Activated CD8-positive, alpha-beta memory T cell treated with anti-CD3 and anti-CD28 coated beads, Interleukin-2, amount 10 ng/mL, durations not matched to agents 7 days and 5 days (primary cell): ENCODE results near the gene STAT6. TPM values are rescaled to one million over a fixed set of nuclear protein-coding genes. Genes with fewer than 3 reads are reported as not detected.

Experiments used
- ATAC-seq: fragments of 150-1000 bp; cut with Tn5 transposase; one replicate; pipeline ENCODE4 v1.10.0; 2021; ENCODE audit warnings: moderate library complexity
- CTCF ChIA-PET: fragments of 350-600 bp; sonication (Branson Sonifier 250); formaldehyde crosslinking; loops from one replicate; lab custom pipeline; 2021; ENCODE audit warnings: antibody characterized with exemption; lab: Charles Lee
- DNase-seq: peaks from one replicate; pipeline ENCODE4 v3.0.0-alpha.2; 2020
- H3K27ac Mint-ChIP-seq: one replicate; pipeline ENCODE4 v1.8.0; 2021; ENCODE audit warnings: mild to moderate bottlenecking, mixed read lengths
- H3K27me3 Mint-ChIP-seq: one replicate; pipeline ENCODE4 v1.8.0; 2021; ENCODE audit warnings: mixed read lengths
- H3K36me3 Mint-ChIP-seq: one replicate; pipeline ENCODE4 v1.8.0; 2021; ENCODE audit warnings: mild to moderate bottlenecking, mixed read lengths
- H3K4me1 Mint-ChIP-seq: one replicate; pipeline ENCODE4 v1.8.0; 2021; ENCODE audit warnings: mixed read lengths
- H3K4me3 Mint-ChIP-seq: one replicate; pipeline ENCODE4 v1.8.0; 2021; ENCODE audit warnings: mild to moderate bottlenecking, moderate library complexity, mixed read lengths
- H3K9me3 Mint-ChIP-seq: one replicate; pipeline ENCODE4 v1.8.0; 2022; ENCODE audit warnings: low read depth, mixed read lengths
- total RNA-seq, 2 experiments: library from RNA; stranded (reverse); gene quantifications; one replicate each; pipeline ENCODE4 v1.2.3, GENCODE V29; 2021

Gene STAT6
- total RNA-seq: 100 to 1,000 TPM in 1 of 2 experiments, 10 to 100 TPM in 1; 99.1 to 104 TPM

- H3K36me3 Mint-ChIP-seq: peaks cover 6% of the 10 kb centered on the region
- H3K27me3 Mint-ChIP-seq: no peaks in the 10 kb centered on the region
- DNase-seq (peak; percentile 95), ATAC-seq (peak; percentile 76)
- no peaks in the 10 kb centered on the region for H3K9me3 Mint-ChIP-seq
- peaks cover 29% of the 10 kb centered on the region for H3K4me1 Mint-ChIP-seq
- H3K27ac Mint-ChIP-seq: peak within 1 kb of the TSS; percentile 96
- peak within 1 kb of the TSS; percentile 95 for H3K4me3 Mint-ChIP-seq
- CTCF ChIA-PET: interaction anchor here (1.0 to 9.6 kb wide), 34 partner anchors 8 to 538 kb away, joined by 3 to 263 read pairs (median 10); partner anchors contain the start of genes LRP1, MYO1A, NAB2 and NEMP1
These were observed at the start of gene STAT6 for GRCh38 chr12:57111031-57111734. Gene STAT6, minus strand, starts transcription at chr12:57111362. Its CDS starts 3,084 bp downstream, at chr12:57108278.

- DNase-seq: no peak
- Mint-ChIP-seq H3K4me3 (no peak overlapping the region), H3K36me3 (no peaks in the 10 kb centered on the region), H3K27ac (no peak overlapping the region), H3K4me1 (peaks cover 7% of the 10 kb centered on the region), H3K9me3 (no peaks in the 10 kb centered on the region), H3K27me3 (peaks cover 3% of the 10 kb centered on the region)
- CTCF ChIA-PET: interaction anchor here (1.3 kb wide), 1 partner anchor 21 kb away, joined by 3 read pairs; no protein-coding TSS in a partner anchor
- ATAC-seq: no peak
These were observed 49.6 kb upstream of the STAT6 start for GRCh38 chr12:57160741-57161140.

- Mint-ChIP-seq H3K27me3 (peaks cover 3% of the 10 kb centered on the region), H3K4me1 (peaks cover 7% of the 10 kb centered on the region), H3K9me3 (no peaks in the 10 kb centered on the region), H3K27ac (no peak overlapping the region), H3K36me3 (no peaks in the 10 kb centered on the region), H3K4me3 (no peak overlapping the region)
- no peak for ATAC-seq
- no peak for DNase-seq
- CTCF ChIA-PET: interaction anchor here (1.3 to 1.9 kb wide), 2 partner anchors 22 to 23 kb away, joined by 3 to 5 read pairs; no protein-coding TSS in a partner anchor
These were observed 48.9 kb upstream of the STAT6 start for GRCh38 chr12:57160040-57160439.

GRCh38 chr12:57159311-57159710, 48.1 kb upstream of the STAT6 start:
- Mint-ChIP-seq H3K27ac (no peak overlapping the region), H3K9me3 (no peaks in the 10 kb centered on the region), H3K4me1 (peaks cover 7% of the 10 kb centered on the region), H3K27me3 (peaks cover 3% of the 10 kb centered on the region), H3K4me3 (no peak overlapping the region), H3K36me3 (no peaks in the 10 kb centered on the region)
- no peak for ATAC-seq
- CTCF ChIA-PET: interaction anchor here (0.5 to 2.4 kb wide), 5 partner anchors 17 to 424 kb away, joined by 3 to 6 read pairs (median 5); partner anchors contain the start of gene LRP1
- DNase-seq: no peak

- DNase-seq: no peak
- Mint-ChIP-seq H3K27me3 (peaks cover 3% of the 10 kb centered on the region), H3K4me3 (no peak overlapping the region), H3K4me1 (peaks cover 7% of the 10 kb centered on the region), H3K36me3 (no peaks in the 10 kb centered on the region), H3K9me3 (no peaks in the 10 kb centered on the region), H3K27ac (no peak overlapping the region)
- CTCF ChIA-PET: interaction anchor here (1.3 to 2.4 kb wide), 4 partner anchors 17 to 35 kb away, joined by 3 to 6 read pairs (median 6); partner anchors contain the start of gene LRP1
- no peak for ATAC-seq
These were observed 47.5 kb upstream of the STAT6 start for GRCh38 chr12:57158665-57159064.

GRCh38 chr12:57158186-57158585, 47.0 kb upstream of the STAT6 start:
- CTCF ChIA-PET: interaction anchor here (0.9 to 2.4 kb wide), 7 partner anchors 14 to 56 kb away, joined by 3 to 7 read pairs (median 4); partner anchors contain the start of gene LRP1
- no peak overlapping the region for H3K4me3 Mint-ChIP-seq
- no peak for ATAC-seq

GRCh38 chr12:57157588-57158173, 46.5 kb upstream of the STAT6 start:
- CTCF ChIA-PET: interaction anchor here (0.9 to 2.4 kb wide), 5 partner anchors 15 to 57 kb away, joined by 3 to 7 read pairs (median 4); partner anchors contain the start of gene LRP1
- Mint-ChIP-seq H3K9me3 (no peaks in the 10 kb centered on the region), H3K36me3 (no peaks in the 10 kb centered on the region), H3K27ac (no peak overlapping the region), H3K4me3 (no peak overlapping the region), H3K27me3 (peaks cover 3% of the 10 kb centered on the region), H3K4me1 (peaks cover 7% of the 10 kb centered on the region)
- no peak for DNase-seq
- ATAC-seq: no peak

More at GRCh38 chr12:57158186-57158585, 47.0 kb upstream of the STAT6 start:
- peaks cover 3% of the 10 kb centered on the region for H3K27me3 Mint-ChIP-seq
- peaks cover 7% of the 10 kb centered on the region for H3K4me1 Mint-ChIP-seq
- no peak overlapping the region for H3K27ac Mint-ChIP-seq
- no peaks in the 10 kb centered on the region for H3K9me3 Mint-ChIP-seq
- H3K36me3 Mint-ChIP-seq: no peaks in the 10 kb centered on the region
- DNase-seq: no peak

GRCh38 chr12:57156701-57157403, 45.7 kb upstream of the STAT6 start:
- Mint-ChIP-seq H3K27me3 (peaks cover 3% of the 10 kb centered on the region), H3K9me3 (no peaks in the 10 kb centered on the region), H3K27ac (no peak overlapping the region), H3K36me3 (no peaks in the 10 kb centered on the region), H3K4me3 (no peak overlapping the region), H3K4me1 (peaks cover 7% of the 10 kb centered on the region)
- ATAC-seq: no peak
- DNase-seq: no peak
- CTCF ChIA-PET: interaction anchor here (1.1 to 2.4 kb wide), 4 partner anchors 16 to 57 kb away, joined by 3 to 7 read pairs (median 5); partner anchors contain the start of gene LRP1

- Mint-ChIP-seq H3K4me1 (peaks cover 7% of the 10 kb centered on the region), H3K27ac (no peak overlapping the region), H3K9me3 (no peaks in the 10 kb centered on the region), H3K4me3 (no peak overlapping the region), H3K27me3 (peaks cover 3% of the 10 kb centered on the region), H3K36me3 (no peaks in the 10 kb centered on the region)
- CTCF ChIA-PET: no interaction called here
- ATAC-seq (no peak), DNase-seq (no peak)
These were observed 43.8 kb upstream of the STAT6 start for GRCh38 chr12:57154804-57155434.

GRCh38 chr12:57154076-57154475, 42.9 kb upstream of the STAT6 start:
- Mint-ChIP-seq H3K9me3 (no peaks in the 10 kb centered on the region), H3K27me3 (peaks cover 3% of the 10 kb centered on the region), H3K4me3 (no peak overlapping the region), H3K36me3 (no peaks in the 10 kb centered on the region), H3K27ac (no peak overlapping the region), H3K4me1 (peaks cover 7% of the 10 kb centered on the region)
- CTCF ChIA-PET: interaction anchor here (1.3 kb wide), 1 partner anchor 29 kb away, joined by 3 read pairs; no protein-coding TSS in a partner anchor
- no peak for DNase-seq
- no peak for ATAC-seq

GRCh38 chr12:57153415-57153997, 42.3 kb upstream of the STAT6 start:
- Mint-ChIP-seq H3K9me3 (no peaks in the 10 kb centered on the region), H3K27me3 (peaks cover 3% of the 10 kb centered on the region), H3K36me3 (no peaks in the 10 kb centered on the region), H3K27ac (no peak overlapping the region), H3K4me1 (peaks cover 7% of the 10 kb centered on the region), H3K4me3 (no peak overlapping the region)
- ATAC-seq (no peak), DNase-seq (no peak)
- CTCF ChIA-PET: interaction anchor here (1.3 kb wide), 1 partner anchor 29 kb away, joined by 3 read pairs; no protein-coding TSS in a partner anchor

- H3K36me3 Mint-ChIP-seq: no peaks in the 10 kb centered on the region
- no peak for ATAC-seq
- H3K4me1 Mint-ChIP-seq: peaks cover 2% of the 10 kb centered on the region
- no peak overlapping the region for H3K4me3 Mint-ChIP-seq
- no peak overlapping the region for H3K27ac Mint-ChIP-seq
- H3K9me3 Mint-ChIP-seq: no peaks in the 10 kb centered on the region
- no peak for DNase-seq
- H3K27me3 Mint-ChIP-seq: peaks cover 3% of the 10 kb centered on the region
- CTCF ChIA-PET: interaction anchor here (1.3 kb wide), 1 partner anchor 30 kb away, joined by 3 read pairs; no protein-coding TSS in a partner anchor
These were observed 41.5 kb upstream of the STAT6 start for GRCh38 chr12:57152639-57153038.
